NCI-H2107 treated with DMSO at 0.1 percent for 48 hours (cell line): ENCODE data around the gene VILL.
A peak's percentile ranks its signal among the peaks of the same experiment; 100 is the strongest.
"Not testable (repeated sequence)": the region's sequence is repeated elsewhere in the genome, so short reads cannot be mapped to it uniquely, and the experiment has no call there.

ENCODE experiments used
- DNase-seq: peaks from one replicate; lab custom pipeline; 2025; ENCODE audit not compliant: unreplicated experiment; lab: John Stamatoyannopoulos, UW

Gene VILL

GRCh38 chr3:37963016-37963415 is 27.6 kb upstream of the VILL start:
- no peak for DNase-seq

GRCh38 chr3:37963635-37964034 is 27.0 kb upstream of the VILL start:
- no peak for DNase-seq

GRCh38 chr3:37964146-37964545 is 26.4 kb upstream of the VILL start:
- DNase-seq: no peak

GRCh38 chr3:37964716-37965115 is 25.9 kb upstream of the VILL start:
- DNase-seq: no peak

- DNase-seq: peak; percentile 8
Measured at GRCh38 chr3:37967260-37967881, 23.2 kb upstream of the VILL start.

GRCh38 chr3:37968199-37968598 is 22.4 kb upstream of the VILL start:
- DNase-seq: no peak

GRCh38 chr3:37968813-37969595 is 21.6 kb upstream of the VILL start:
- DNase-seq: no peak

- DNase-seq: no peak
Measured at GRCh38 chr3:37969596-37970100, 20.9 kb upstream of the VILL start.

GRCh38 chr3:37970802-37971201 is 19.8 kb upstream of the VILL start:
- no peak for DNase-seq

- DNase-seq: no peak
Measured at GRCh38 chr3:37971467-37971866, 19.1 kb upstream of the VILL start.

- DNase-seq: not testable (repeated sequence)
Measured at GRCh38 chr3:37972056-37972455, 18.5 kb upstream of the VILL start.

GRCh38 chr3:37973246-37974054 is 17.1 kb upstream of the VILL start:
- no peak for DNase-seq

- no peak for DNase-seq
Measured at GRCh38 chr3:37974121-37975083, 16.2 kb upstream of the VILL start.

- no peak for DNase-seq
Measured at GRCh38 chr3:37979541-37980461, 10.8 kb upstream of the VILL start.

GRCh38 chr3:37980462-37981347 is 9.9 kb upstream of the VILL start:
- no peak for DNase-seq

GRCh38 chr3:37981348-37981664 is 9.3 kb upstream of the VILL start:
- no peak for DNase-seq

- no peak for DNase-seq
Measured at GRCh38 chr3:37982331-37982730, 8.3 kb upstream of the VILL start.

GRCh38 chr3:37984051-37984450 is 6.5 kb upstream of the VILL start:
- no peak for DNase-seq

- DNase-seq: no peak
Measured at GRCh38 chr3:37984596-37984995, 6.0 kb upstream of the VILL start.
